Stimulated activated CD4-positive, alpha-beta T cell treated with anti-CD3 and anti-CD28 coated beads, Interleukin-1b, Interleukin-23, amount 100 ng/mL, for 24 hours (primary cell): ENCODE data around the gene AKR1A1.
"Not testable (repeated sequence)": the region's sequence is repeated elsewhere in the genome, so short reads cannot be mapped to it uniquely, and the experiment has no call there.

ENCODE experiments used
- DNase-seq, 4 experiments: peaks; one replicate each; pipeline ENCODE4 v3.0.0-alpha.2; 2020; ENCODE audit warnings: low read depth in 4 of 4, low spot score in 1 of 4

AKR1A1 gene

DNA sequence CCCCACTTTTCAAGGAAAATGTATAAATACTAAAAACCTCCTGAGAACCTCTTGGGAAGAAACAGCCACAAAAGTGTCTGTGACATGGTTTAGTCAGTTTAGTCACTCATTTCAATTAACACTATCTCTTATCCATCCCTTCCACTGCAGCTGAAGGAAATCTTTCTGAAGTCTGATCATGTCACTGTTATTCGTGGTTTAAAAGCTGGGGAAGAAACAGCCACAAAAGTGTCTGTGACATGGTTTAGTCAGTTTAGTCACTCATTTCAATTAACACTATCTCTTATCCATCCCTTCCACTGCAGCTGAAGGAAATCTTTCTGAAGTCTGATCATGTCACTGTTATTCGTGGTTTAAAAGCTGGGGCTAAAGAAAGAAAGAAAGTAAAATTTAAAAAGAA, 27.1 kb upstream of the AKR1A1 start:
- DNase-seq = not testable (repeated sequence)

DNA sequence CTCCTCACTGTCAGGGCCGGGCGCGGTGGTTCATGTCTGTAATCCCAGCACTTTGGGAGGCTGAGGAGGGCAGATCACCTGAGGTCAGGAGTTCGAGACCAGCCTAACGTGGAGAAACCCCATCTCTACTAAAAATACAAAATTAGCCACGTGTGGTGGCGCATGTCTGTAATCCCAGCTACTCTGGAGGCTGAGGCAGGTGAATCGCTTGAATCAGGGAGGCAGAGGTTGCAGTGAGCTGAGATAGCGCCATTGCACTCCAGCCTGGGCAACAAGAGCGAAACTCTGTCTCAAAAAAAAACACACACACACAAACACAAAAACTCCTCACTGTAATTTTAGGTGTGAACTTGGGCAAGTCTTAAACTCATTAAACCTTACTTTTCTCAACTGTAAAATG, 26.7 kb upstream of the AKR1A1 start:
- not testable (repeated sequence) for DNase-seq

DNA sequence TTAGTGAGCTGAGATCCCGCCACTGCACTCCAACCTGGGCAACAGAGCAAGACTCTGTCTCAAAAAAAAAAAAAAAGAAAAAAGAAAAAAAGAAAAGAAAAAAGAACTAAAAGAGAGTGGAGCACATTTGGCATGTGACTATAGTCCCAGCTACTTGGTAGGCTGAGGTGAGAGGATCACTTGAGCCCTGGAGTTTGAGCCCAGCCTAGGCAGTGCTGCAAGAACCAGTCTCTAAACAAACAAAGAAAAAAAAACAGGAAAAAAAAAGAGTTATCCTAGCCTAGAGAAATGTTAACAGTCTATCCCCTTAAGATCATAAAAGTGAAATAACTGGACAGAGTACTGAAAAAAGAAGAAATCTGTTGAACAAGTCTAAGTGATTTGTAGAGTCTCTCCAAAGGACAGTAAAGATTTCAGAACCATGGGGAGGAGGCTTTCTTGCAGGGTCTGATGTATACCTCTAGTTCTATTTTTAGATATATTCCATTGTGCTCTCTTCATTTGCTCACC, 24.4 kb upstream of the AKR1A1 start:
- no peak for DNase-seq

DNA sequence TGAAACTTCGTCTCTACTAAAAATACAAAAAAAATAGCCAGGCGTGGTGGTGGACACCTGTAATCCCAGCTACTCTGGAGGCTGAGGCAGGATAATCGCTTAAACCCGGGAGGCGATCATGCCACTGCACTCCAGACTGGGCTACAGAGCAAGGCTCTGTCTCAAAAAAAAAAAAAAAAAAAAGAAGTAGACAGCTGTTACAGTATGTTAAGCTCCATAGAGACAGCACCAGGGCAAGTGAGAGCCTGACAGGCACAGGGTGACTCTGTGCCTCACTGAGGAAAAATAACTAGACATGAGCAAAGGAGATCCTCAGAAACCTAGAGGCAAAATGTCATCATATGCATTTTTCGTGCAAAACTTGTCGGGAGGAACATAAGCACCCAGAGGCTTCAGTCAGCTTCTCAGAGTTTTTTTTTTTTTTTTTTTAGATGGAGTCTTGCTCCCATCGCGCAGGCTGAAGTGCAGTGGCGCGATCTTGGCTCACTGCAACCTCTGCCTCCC, 19.9 kb upstream of the AKR1A1 start:
- no peak for DNase-seq

DNA sequence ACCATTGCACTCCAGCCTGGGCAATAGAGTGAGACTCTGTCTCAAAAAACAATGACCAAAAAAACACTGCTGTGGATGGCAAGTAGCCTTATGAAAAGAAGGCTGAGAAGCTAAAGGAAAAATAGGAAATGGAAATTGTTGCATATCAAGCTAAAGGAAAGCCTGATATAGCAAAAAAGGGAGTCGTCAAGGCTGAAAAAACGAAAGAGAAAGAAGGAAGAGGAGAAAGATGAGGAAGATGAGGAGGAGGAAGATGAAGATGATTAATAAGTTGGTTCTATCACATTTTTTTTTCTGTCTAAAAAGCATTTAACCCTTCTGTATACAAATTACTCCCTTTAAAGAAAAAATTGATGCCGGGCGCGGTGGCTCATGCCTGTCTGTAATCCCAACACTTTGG, 18.8 kb upstream of the AKR1A1 start:
- DNase-seq = no peak

DNA sequence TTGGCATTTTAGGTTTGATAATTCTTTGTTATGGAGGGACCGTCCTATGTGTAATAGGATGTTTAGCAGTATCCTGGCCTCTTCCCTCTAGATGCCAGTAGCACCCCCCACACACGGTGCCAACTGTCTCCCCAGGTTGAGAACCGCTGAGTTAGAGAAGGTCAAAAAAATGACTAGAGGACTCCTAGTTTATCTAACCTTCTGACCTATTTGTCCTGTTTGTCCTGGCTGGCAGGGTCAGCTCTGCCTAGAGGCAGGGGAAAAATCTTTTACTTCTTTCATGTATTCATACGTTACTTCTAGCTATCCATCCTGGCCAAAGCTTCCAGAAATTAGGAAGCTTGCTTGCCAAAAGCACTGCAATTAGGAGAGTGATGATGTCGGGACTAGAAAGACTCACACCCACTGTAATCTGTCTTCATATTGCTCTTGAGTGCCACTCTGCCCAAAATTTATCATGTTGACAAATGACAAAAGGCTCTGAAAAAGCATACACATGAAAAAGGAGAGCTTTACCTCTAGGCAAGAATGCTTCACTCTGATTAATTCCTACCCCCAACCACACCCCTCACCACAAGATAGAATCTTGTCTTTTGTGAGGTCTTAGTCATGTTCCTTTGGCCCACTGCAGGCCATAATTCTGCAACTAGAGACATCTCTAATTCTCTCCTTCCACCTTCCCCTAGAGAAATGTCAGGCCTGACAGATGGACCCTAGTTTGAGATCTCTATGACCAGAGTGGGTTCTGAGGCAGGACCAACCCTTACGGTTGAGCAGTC, 14.4 kb upstream of the AKR1A1 start:
- DNase-seq = no peak

DNA sequence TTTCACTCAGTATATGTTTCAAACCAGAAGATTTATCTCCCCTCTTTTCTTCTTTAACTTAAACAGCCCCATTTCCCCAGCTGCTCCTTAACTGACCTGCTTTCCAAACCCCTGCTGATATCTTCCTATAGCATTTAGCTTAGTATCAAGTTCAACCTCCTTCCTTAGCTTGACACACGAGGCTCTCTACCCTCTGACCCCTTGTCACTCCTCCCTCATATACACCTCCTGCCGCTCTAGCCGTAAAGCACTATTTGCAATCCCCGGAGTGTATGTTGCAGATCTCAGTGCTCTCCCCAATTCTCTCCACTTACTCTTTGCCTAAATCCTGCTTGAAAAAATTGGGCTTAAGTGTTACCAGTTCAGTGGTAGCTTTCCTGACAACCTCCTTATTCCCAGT, 13.7 kb upstream of the AKR1A1 start:
- DNase-seq = no peak

DNA sequence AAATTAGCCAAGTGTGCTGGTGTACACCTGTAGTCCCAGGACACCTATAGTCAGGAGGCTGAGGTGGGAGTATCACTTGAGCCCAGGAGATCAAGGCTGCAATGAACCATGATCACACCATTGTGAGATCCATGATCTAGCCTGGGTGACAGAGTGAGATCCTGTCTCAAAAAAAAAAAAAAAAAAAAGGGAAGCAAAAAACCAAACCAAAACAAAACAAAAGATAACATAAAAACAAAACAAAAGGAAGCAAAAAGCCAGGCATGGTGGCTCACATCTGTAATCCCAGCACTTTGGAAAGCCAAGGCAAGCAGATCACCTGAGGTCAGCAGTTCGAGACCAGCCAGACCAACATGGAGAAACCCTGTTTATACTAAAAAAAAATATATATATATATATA, 9.4 kb upstream of the AKR1A1 start:
- DNase-seq = no peak

DNA sequence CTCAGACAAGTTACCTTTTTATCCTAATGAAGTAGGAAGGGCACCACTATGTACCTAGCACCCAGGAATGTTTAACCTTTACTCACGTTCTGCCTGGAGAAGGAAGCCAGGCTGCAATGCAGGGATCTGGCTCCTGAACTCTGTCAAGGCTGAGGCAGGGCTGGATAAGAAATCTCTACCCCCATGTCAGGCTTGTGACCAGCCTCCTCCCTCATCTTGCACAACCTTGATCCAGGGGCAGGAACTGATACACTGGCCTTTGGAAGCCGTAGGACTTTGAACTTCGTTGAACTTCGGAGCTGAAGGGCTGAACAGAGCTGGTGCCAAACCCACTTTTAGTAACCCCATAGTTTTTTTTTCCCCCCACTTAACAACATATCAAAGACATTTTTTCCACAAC, 8.0 kb upstream of the AKR1A1 start:
- no peak for DNase-seq

DNA sequence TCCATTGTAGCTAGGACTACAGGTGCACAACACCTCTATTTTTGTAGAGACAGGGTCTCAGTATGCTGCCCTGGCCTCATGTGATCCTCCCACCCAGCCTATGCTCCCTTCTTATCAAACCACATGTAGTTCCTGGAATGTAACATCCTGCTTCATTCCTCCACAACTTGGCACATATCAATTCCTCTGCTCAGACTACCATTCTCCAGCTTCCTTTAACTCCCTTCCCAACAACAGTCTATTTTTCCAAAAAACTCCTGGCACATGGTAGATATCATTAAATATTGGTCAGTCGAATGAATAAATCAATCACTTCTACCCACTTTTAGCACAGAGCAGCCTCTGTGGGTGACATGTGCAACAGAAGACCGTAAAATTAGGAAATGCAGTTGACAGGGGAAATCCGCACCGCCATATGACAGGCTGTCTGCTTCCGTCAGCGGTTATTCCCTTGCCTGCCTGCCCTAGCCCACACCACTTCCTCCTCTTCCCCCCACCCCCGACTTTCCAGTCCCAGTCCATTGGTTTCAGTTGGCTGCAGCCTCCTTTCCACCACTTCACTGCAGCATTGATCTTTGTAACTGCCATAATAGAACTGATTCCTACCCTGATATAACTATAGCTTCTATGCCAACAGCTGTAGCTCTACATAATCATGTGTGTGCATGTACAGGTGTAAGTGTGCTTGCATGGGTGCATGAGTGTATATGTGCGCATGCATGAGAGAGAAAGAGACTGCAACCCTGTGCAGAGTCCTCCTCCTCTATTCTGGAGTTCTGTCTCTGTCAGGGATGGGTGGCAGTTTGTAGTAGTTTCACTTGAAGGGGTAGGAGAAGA, 6.8 kb upstream of the AKR1A1 start:
- peak; percentile 29 to 69 (median 40) for DNase-seq

DNA sequence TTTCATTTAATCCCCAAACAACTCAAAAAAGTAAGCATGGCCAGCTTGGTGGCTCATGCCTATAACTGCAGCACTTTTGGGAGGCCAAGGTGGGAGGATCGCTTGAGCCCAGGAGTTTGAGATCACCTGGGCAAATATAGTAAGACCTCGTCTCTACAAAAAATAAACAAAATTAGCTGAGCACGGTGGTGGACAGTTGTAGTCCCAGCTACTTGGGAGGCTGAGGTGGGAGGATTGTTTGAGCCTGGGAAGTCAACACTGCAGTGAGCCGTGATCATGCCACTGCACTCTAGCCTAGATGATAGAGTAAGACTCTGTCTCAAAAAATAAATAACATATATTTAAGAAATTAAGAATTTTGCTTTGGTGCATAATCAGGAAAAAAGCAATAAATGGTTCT, 6.1 kb upstream of the AKR1A1 start:
- no peak for DNase-seq

DNA sequence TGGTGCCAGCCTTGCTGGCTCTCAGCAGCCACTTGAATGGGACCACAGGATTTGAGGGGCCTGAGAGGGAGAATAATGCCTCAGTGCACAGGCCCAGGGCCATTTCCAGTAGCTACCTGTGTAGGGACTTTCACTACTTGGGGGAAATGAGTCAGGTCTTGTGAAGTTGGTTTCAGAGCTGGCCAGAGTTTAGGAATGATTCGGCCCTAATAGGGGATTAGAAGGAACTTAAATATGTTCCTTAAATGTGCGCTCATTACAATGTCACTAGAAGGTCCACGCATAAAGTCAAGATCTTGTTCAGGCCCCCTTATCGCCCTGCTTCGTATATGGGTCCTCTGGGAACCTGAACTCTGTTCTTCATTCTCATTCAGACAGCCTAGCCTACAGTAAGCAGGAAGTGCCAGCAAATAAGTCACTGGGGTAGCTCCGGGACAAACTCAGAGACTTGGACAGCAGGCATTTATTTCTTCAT, 5.6 kb upstream of the AKR1A1 start:
- DNase-seq = no peak

DNA sequence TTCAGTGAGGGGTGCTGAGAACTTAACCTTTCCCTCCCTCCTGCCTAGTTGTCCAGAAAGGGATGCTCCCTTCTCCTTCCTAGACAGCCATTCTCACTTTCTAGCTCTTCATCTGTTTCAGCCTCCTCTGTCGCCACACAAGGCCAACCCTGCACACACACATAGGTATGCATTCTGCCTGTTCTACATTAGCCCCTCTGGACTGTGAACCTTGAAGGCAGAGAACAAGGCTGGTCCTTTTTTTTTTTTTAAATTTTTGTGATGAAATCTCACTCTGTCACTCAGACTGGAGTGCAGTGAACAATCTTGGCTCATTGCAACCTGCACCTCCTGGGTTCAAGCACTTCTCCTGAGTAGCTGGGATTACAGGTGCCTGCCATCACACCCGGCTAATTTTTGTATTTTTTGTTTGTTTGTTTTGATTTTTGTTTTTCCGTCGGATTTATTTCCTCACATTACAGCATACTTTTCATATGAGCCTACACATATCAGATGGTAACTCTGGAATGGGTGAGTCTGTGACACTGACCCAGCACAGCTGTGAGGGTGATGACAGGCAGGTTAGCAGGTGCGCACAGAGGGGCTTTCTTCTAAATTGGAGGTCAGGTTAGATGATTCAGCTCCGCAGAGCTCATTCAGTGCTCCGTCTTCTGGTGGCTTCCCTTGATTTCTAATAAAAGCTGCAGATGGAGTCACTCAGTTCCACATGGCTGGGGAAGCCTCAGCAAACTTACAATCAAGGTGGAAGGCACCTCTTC, 4.9 kb upstream of the AKR1A1 start:
- DNase-seq = no peak

DNA sequence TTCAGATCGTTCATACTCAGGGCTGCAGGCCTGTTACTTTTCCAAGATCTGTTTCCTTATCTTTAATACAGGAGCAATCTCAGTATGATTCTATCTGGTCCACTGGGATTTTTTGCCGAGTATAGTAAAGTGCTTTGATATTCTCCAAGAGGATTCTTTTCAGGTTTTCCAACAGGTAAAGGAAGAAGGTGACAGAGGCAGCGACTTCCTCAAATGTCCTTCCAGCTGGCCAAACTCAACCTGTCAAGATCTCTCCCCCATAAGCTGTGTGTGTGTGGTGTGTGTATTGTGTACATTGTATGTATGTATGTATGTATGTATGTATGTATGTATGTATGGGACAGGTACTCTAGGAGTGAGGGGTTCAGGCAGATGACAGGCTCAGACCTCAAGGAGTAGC, 1.1 kb downstream of the AKR1A1 start:
- no peak for DNase-seq

DNA sequence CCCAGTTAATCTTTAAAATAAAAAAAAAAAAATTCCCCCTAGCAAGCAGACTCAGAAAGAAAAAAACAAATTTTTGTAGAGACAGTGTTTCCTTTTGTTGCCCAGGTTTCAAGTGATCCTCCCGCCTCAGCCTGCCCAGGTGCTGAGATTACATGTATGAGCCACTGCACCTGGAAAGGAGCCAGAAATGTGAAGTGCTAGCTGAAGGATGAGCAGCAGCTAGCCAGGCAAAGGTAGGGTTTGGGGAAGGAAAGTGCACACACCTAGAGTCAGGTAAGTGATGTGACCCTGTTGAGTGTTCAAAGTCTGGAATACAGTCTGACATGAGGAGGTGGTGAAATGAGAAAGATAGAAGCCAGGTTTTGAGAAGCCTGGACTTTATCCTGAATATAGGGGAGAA, 1.7 kb downstream of the AKR1A1 start:
- no peak for DNase-seq

DNA sequence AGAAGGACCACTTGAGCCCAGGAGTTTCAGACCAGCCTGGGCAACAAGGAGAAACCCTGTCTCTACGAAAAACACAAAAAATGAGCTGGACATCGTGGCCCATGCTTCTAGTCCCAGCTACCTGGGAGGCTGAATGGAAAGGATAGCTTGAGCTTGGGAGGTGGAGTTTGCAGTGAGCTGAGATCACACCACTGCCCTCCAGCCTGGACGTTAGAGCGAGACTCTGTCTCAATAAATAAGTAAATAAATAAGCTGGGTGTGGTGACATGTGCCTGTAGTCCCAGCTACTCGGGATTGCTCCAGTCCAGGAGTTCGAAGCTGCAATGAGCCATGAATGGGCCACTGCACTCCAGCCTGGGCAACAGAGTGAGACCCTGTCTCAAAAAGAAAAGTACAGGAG, 3.6 kb downstream of the AKR1A1 start:
- DNase-seq = no peak

DNA sequence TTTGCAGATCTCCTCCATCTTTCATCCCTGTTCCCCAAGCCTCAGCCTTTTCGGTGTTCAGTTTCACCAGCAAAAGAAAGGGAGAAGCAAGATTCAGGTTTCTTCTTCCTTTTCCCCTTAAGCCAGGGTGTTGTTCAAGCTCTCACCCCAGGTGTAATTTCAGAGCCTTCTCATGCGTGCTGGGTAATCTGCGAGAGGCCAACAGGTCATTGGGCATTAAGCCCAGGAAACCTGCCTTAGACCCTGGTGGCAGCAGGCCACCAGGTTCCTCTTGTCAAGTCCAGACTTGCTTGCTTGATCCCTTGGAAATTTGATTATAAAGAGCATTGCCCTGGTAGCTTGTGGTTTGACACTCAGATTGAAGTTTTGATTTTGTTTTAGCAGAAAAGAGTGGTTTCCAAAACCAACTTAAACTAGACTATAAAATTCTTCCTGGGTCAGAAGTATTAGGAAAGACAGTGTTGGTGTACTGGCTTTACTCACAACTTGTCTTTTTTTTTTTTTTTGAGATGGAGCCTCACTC, 6.9 kb downstream of the AKR1A1 start:
- DNase-seq = no peak

DNA sequence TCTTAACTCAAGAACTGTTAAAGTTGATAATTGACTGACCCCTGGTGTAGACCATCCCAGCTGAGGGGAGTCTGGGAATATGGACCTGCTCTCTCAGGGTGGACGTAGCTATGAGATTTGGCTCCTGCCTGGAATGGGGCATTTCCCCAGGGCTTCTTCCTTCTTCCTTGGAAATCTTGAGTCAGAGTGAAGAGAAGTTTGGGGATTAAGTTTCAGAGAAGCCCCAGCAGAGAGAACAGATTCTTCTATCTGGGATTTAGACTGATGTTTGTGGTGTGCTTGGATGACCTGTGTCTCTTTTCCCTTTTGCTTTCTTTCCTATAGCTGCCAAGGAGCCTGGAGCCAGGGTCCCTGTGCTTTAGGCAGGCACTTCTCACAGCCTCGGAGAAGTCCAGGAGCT, 13.2 kb downstream of the AKR1A1 start:
- no peak for DNase-seq

DNA sequence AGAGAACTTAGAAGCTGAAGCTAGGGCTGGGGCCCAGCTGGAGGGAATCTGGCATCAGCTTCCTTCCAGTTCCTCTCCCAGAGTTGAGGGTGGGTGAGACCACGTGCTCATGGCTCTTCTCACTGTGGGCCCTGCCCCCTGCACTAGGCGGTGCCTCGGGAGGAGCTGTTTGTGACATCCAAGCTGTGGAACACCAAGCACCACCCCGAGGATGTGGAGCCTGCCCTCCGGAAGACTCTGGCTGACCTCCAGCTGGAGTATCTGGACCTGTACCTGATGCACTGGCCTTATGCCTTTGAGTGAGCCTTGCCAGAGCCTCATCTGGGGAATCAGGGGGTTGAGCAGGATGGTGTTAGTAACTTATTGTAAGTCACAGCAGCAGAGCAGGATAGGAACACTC, 16.1 kb downstream of the AKR1A1 start:
- no peak for DNase-seq

DNA sequence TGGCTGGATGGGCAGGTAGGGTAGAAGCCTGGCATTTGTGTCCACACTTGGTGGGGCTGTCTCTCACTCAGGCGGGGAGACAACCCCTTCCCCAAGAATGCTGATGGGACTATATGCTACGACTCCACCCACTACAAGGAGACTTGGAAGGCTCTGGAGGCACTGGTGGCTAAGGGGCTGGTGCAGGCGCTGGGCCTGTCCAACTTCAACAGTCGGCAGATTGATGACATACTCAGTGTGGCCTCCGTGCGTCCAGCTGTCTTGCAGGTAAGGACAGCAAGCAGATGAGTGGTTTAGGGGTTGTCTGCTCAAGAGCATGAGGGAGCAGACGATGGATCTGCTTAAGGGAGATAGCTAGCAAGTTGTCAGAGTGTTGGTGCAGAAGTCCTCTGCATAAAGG, 17.3 kb downstream of the AKR1A1 start:
- DNase-seq = no peak

DNA sequence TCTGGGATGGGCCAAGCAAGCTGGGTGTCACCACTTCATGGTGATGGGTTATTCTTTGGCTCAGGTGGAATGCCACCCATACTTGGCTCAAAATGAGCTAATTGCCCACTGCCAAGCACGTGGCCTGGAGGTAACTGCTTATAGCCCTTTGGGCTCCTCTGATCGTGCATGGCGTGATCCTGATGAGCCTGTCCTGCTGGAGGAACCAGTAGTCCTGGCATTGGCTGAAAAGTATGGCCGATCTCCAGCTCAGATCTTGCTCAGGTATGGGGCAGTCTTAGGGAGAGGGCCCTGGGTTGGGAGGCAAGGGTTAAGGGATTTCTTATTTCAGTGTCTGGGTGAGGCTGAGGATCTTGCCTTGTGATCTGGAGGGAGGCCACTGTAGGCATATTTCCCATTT, 17.8 kb downstream of the AKR1A1 start:
- DNase-seq = no peak
